Measurements from ENCODE around the gene QSOX2.

Gene QSOX2

DNA sequence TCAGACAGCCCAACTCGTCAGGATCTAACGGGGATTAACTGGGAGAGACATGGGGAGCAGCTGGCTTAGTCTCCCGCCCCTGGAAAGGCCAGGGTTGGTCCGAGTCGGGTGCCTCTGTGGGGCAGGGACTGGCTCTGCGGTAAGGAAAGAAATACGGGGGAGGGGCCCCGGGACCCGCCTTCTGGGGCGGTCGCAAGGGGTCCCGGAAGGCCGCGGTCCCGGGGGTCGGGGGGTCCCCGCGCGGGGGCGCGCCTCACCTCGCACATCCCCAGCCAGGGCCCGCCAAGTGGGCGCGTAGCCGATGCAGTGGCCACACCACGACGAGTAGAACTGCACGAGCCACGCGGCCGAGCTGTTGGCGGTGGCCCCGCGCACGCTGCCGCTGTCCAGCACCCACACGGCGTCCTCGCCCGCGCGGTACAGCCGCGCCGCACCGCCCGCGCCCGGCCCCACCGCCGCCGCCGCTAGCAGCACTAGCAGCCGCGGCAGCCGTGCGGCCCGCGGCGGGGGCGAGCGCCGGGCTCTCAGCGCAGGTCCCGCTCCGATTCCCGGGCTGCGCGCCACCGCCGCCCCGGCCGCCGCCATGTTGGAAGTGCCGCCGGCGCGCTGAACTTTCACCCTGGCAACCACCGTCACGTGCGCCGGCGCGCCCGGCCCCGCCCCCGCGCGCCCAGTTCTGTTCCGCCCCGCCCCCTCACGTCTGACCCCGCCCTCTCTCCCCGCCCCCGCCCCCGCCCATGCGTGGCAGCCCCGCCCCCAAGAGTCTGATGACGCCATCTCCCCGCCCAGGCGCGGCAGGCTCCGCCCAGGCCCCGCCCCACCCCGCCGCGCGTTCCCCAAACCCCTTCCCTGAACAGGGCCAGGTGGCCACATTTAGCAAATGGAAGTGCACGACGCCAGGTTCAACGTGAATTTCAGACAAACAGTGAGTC, at the start of gene QSOX2:
QSOX2 (minus strand) TSS at position 594 of the 932 bp plus-strand sequence; CDS start at position 585, 9 bp downstream.
- DNase-seq: peak; percentile 83

DNA sequence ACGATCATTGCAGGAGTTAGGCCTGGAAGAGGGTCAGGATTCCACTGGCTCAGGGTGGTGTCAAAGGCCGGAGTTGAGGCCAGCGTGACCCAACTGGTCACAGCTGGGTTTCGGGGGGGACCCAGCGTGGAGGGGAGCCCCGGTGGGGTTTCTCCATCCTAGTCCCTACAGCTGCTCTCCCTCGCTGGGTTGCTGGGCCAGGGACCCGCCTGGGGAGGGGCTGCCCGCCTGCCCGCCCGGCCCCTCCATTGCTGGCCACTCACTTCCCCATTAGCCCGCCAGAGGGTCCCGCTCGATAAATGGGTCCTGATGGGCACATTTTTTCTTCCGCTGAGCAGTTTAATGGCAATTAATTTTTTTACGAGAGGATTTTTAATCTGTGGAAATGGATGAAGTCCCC, 49.4 kb upstream of the QSOX2 start:
- DNase-seq: no peak

- DNase-seq: no peak
Observed at GRCh38 chr9:136294437-136294836, 48.8 kb upstream of the QSOX2 start.

DNA sequence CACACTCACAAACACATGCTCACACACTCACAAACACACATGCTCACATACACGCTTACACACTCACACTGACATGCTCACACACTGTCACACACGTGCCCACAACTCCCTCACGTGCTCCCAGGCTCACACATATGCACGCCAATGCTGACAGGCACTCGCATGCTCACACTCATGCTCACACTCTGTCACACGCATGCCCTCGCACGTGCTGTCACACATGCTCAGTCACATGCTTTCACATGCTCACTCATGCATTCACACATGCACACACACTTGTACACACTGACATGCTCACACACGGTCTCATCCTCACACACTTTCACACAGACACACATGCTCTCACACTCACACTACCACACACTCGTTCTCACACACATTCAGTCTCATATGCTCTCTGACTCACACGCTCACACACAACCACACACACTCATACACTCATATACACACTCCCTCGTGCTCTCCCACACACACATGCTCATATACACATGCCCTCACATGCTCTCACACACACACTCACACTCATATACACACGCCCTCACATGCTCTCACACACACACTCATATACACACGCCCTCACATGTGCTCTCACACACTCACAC, 48.0 kb upstream of the QSOX2 start:
- no peak for DNase-seq

DNA sequence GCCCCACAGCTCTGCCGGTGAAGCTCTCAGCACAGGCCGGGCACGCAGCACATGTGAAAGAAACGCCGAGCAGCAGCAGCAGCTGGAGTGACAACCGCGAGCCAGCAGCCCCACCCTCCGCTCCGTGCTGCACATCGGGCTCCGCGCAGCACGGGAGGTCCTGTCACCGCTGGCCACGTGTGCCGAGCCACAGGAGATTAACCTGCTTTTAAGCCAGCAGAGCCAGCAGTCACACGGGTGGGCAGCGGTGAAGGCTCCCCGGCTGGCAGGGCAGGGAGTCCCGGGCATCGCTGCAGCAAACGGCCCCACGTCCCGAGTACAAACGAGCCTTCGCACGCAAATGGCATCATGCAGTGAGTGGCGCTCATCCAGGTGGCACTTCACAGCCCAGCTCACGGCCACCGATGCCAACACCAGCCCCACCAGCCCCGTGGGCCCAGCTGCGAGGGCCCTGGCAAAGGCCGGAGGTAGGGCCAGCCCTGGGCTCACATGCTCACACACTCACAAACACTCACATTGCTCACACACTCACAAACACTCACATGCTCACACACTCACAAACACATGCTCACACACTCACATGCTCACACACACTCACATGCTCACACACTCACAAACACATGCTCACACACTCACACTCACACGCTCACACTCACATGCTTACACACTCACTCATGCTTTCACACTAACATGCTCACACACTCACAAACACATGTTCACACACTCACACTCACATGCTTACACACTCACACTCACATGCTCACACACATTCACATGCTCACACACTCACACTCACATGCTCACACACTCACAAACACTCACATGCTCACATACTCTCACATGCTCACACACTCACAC, 47.2 kb upstream of the QSOX2 start:
- DNase-seq: no peak

GRCh38 chr9:136292026-136292538, 46.5 kb upstream of the QSOX2 start:
- no peak for DNase-seq

GRCh38 chr9:136291306-136292025, 45.9 kb upstream of the QSOX2 start:
- no peak for DNase-seq

DNA sequence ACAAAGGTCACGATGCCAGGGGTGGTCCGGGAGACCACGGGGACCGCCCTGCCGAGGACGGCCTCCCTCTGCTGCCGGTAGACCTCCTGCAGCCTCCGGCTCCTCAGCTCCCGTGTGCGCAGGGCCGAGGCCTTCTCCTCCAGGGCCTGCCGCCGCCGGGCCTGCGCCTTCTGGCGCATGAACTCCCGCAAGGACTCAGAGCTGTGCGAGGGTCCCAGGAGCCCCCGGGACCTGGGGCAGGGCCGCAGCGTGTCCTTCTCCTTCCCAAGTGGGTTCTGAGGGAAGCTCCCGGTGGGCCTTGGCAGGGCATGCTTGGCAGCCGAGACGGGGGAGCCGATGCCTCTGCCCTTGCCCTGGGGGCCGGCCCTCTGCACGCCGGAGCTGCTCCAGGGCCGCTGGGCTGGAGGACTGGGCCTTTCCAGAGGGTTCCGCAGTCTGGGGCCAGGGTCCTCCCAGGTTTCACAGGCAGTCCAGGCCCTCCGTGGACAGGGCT, 44.9 kb upstream of the QSOX2 start:
- DNase-seq: no peak

DNA sequence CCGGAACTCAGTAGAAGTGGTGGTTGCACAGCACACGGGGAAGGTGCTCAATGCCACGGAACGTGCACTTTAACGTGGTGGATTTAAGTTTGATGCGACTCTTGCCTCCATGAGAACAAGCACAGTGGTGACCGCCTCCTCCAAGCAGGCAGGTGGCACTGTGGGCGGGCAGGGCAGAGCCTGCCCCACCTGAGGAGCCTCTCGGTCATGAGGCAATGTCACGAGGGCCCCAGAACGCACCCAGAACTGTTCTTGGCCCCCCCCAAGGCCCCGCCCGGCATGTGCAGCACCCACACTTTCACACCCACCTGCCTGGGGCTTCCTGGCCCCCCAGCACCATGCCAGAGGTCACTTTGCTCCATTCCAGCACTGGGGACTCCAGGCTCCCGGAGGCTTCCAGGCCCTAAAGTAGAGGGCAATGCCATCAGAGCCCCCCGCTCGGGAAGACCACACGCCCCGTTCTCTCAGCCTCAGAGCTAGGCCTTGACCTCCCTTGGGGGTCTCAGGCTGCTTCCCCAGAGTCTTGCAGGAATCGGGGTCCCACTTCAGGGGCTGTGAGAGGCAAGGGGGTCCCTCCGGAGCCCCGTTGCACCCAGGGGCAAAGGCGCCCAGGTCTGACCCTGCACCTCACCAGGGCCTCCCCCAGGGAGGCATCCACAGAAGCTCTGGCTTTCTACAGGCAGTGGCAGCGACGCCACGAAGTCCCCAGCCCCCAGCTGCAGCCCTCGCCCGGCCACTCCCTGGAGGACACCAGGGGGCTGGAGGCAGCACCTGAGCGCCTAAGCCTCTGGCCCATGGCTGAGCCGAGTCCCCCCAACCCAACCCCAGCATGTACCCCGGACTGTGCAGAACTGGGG, 44.3 kb upstream of the QSOX2 start:
- no peak for DNase-seq

DNA sequence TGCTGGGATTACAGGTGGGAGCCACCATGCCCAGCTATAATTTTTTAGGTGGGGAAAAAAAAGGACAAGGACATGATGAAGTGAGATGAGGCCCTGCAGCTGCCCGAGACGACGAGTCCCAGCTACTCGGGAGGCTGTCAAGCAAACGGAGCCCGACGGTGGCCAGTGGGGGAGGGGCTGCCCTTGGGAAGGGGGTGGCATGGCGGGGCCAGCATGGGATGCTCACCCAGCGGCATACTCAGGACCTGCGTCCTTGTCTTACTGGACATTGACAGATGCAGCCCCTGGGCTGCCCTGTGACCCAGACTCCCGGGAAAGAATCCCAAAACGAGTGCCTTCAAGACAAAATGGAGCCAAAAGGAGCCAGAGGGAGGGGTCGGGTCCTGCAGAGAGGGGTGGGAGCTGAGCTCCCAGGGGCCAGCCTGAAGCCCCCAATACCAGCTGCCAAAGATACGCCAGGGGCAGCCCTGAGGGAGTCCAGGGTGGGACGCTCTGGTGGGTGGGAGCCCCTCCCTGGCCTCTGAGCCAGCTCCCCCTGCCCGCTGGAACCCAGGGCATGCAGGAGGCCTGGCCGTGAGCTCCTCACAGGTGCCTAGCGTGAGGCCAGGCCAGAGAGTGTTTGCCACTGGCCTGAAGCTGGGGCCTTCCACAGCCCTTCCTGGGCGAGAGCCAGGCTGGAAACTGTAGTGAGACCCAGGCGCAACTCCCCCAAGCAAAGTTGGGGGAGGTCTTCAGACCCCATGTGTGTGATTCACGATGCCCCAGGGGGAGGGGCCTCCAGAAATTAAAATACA, 42.5 kb upstream of the QSOX2 start:
- no peak for DNase-seq

GRCh38 chr9:136286987-136287379, 41.4 kb upstream of the QSOX2 start:
- DNase-seq: no peak

DNA sequence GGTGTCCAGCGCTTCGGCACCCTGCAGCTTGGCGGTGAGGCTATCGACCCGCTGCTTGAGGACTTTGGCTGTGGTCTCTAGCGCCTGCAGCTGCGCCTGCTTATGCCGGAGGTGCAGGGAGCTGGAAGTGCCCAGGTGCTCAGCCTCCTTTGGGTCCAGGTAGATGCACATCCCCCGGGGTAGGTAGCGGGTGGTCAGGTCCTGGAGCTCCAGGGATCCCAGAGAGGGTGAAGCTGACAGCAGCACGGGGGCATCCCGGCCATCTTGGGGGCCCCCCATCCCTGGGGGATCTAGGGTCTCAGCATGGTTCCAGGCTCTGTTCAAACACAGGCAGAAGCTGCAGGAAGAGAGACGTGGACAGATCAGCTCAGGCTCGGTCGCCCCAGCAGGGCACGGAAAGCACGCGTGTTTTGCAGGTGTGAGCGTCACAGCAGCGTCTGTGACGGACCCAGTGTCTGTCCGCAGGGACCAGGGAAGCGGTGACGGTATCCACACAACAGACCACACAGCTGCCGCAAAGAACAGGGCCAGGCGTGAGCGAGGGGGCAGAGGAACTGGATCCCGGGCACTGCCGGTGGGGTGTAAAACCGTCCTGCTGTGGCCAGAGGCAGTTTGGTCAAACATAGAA, 40.9 kb upstream of the QSOX2 start:
- DNase-seq: no peak

- no peak for DNase-seq
Observed at GRCh38 chr9:136285501-136286358, 40.1 kb upstream of the QSOX2 start.

DNA sequence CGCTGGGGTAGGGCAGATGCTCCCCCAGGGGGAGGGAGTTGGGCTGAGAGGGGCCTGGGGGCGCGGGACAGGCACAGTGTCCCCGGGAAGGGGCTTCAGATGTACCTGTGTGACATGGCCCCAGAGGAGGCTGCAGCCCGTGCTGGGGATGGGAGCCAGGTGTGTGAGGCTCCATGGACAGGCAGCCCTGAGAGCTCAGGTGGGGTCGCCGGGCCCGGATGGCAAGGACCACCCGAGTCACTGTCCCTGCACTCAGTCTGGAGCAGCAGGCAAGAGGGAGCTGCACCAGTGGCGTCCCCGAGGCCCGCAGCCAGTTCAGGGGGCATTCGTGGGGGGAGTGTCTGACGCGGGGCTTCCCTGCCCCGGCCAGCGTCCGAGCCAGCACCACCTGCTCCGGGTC, 39.3 kb upstream of the QSOX2 start:
- DNase-seq: no peak

- DNase-seq: no peak
Observed at GRCh38 chr9:136284311-136284710, 38.7 kb upstream of the QSOX2 start.

- peak; percentile 72 for DNase-seq
Observed at GRCh38 chr9:136283291-136284235, 38.0 kb upstream of the QSOX2 start.

DNA sequence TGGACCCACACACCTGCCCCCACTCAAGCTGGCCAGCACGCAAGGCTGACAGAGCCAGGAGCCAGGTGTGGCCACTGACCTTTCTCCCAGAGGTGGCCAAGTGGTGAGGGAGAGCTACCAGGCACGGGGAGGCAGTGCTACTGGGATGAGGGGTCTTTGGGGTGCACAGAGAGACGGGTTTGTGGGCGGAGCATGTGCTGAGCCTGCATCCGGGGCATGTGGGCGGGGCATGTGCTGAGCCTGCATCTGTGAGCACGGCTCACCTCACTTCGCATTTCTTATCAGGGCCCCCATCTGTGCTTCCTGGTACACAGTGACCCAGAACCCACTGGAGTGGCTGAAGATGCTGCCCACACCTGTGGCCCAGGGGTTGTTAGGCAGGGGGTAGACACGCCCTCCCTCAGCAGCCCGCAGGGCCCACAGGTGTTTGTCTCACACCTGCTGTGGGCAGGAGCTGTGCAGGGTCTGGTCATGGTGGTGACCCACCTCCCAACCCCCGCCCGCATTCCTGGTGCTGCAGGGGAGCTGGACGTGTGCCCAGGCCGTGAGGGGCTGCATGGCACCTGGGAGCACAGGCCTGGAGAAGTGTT, 36.8 kb upstream of the QSOX2 start:
- DNase-seq: no peak
